Parathyroid adenoma (tissue), 2 donors: ENCODE measurements around the gene OR14A16.

Experiments
- H2AFZ ChIP-seq: fragments of 300-600 bp; sonication (generic); one replicate; pipeline ENCODE4 v1.7.0; 2017; ENCODE audit warnings: antibody characterized with exemption, mild to moderate bottlenecking
- H3K27ac ChIP-seq: fragments of 300-600 bp; sonication (generic); one replicate; pipeline ENCODE4 v1.7.0; 2017
- H3K27me3 ChIP-seq: fragments of 300-600 bp; sonication (generic); one replicate; pipeline ENCODE4 v1.7.0; 2017; ENCODE audit warnings: low read length; ENCODE audit not compliant: control insufficient read depth, insufficient read depth
- H3K36me3 ChIP-seq: fragments of 300-600 bp; sonication (generic); one replicate; pipeline ENCODE4 v1.7.0; 2017; ENCODE audit warnings: low read length; ENCODE audit not compliant: control insufficient read depth, insufficient read depth
- H3K4me1 ChIP-seq: fragments of 300-600 bp; sonication (generic); one replicate; pipeline ENCODE4 v1.7.0; 2017; ENCODE audit warnings: control low read depth
- H3K4me2 ChIP-seq: fragments of 300-600 bp; sonication (generic); one replicate; pipeline ENCODE4 v1.7.0; 2017; ENCODE audit warnings: low read length
- H3K4me3 ChIP-seq: fragments of 300-600 bp; sonication (generic); one replicate; pipeline ENCODE4 v1.7.0; 2017; ENCODE audit warnings: low read depth, low read length
- H3K79me2 ChIP-seq: fragments of 300-600 bp; sonication (generic); one replicate; pipeline ENCODE4 v1.7.0; 2017; ENCODE audit warnings: control low read depth
- H3K9ac ChIP-seq: fragments of 300-600 bp; sonication (generic); one replicate; pipeline ENCODE4 v1.7.0; 2017; ENCODE audit warnings: mild to moderate bottlenecking
- H3K9me3 ChIP-seq: fragments of 300-600 bp; sonication (generic); one replicate; pipeline ENCODE4 v1.7.0; 2017; ENCODE audit warnings: low read length; ENCODE audit not compliant: control insufficient read depth
- CTCF ChIP-seq: fragments of 300-600 bp; sonication (generic); IDR thresholded peaks from one replicate; pipeline ENCODE4 v1.7.0; 2017; ENCODE audit warnings: antibody characterized with exemption, mild to moderate bottlenecking
- donor health status: primary hyperparathyroidism.

The OR14A16 gene

GRCh38 chr1:247849616-247850015, 25.7 kb upstream of the OR14A16 start:
- no peak for TF ChIP-seq CTCF
- Histone ChIP-seq H3K9ac (no peak overlapping the region), H3K4me3 (no peak overlapping the region), H3K4me2 (no peak overlapping the region), H3K79me2 (no peaks in the 10 kb centered on the region), H3K36me3 (no peaks in the 10 kb centered on the region), H3K9me3 (no peaks in the 10 kb centered on the region), H3K27ac (no peak overlapping the region), H3K27me3 (no peaks in the 10 kb centered on the region), H2AFZ (no peak overlapping the region), H3K4me1 (no peaks in the 10 kb centered on the region)

GRCh38 chr1:247848346-247848745, 24.4 kb upstream of the OR14A16 start:
- no peaks in the 10 kb centered on the region for H3K79me2 ChIP-seq
- H3K9me3 ChIP-seq, result no peaks in the 10 kb centered on the region
- no peaks in the 10 kb centered on the region for H3K36me3 ChIP-seq
- no peak overlapping the region for H3K9ac ChIP-seq
- no peaks in the 10 kb centered on the region for H3K27me3 ChIP-seq
- no peak overlapping the region for H3K4me3 ChIP-seq
- H3K4me1 ChIP-seq, result no peaks in the 10 kb centered on the region
- no peak overlapping the region for H2AFZ ChIP-seq
- no peak overlapping the region for H3K27ac ChIP-seq
- no peak overlapping the region for H3K4me2 ChIP-seq
- no peak for TF ChIP-seq CTCF

GRCh38 chr1:247845693-247846017, 21.7 kb upstream of the OR14A16 start:
- Histone ChIP-seq H3K27ac (no peak overlapping the region), H3K4me1 (no peaks in the 10 kb centered on the region), H3K27me3 (no peaks in the 10 kb centered on the region), H3K36me3 (no peaks in the 10 kb centered on the region), H3K4me3 (no peak overlapping the region), H3K9me3 (no peaks in the 10 kb centered on the region), H3K79me2 (no peaks in the 10 kb centered on the region), H3K9ac (no peak overlapping the region), H2AFZ (no peak overlapping the region), H3K4me2 (no peak overlapping the region)
- no peak for TF ChIP-seq CTCF

- Histone ChIP-seq H3K4me3 (no peak overlapping the region), H3K36me3 (no peaks in the 10 kb centered on the region), H3K9me3 (no peaks in the 10 kb centered on the region), H3K79me2 (no peaks in the 10 kb centered on the region), H3K4me2 (no peak overlapping the region), H3K27ac (no peak overlapping the region), H3K27me3 (no peaks in the 10 kb centered on the region), H3K9ac (no peak overlapping the region), H3K4me1 (no peaks in the 10 kb centered on the region), H2AFZ (no peak overlapping the region)
- TF ChIP-seq CTCF, result no peak
Measured at GRCh38 chr1:247845011-247845692, 21.2 kb upstream of the OR14A16 start.

GRCh38 chr1:247843411-247843810, 19.5 kb upstream of the OR14A16 start:
- Histone ChIP-seq H3K27ac (no peak overlapping the region), H3K4me1 (no peaks in the 10 kb centered on the region), H3K79me2 (no peaks in the 10 kb centered on the region), H3K9ac (no peak overlapping the region), H3K27me3 (no peaks in the 10 kb centered on the region), H3K36me3 (no peaks in the 10 kb centered on the region), H3K4me2 (no peak overlapping the region), H2AFZ (no peak overlapping the region), H3K9me3 (no peaks in the 10 kb centered on the region), H3K4me3 (no peak overlapping the region)
- no peak for TF ChIP-seq CTCF
